PC-9 (cell line): ENCODE data around the gene HOXD10. TPM values are rescaled to one million over a fixed set of nuclear protein-coding genes. Genes with fewer than 3 reads are reported as not detected.

ENCODE experiments used
- BruUV-seq: library from RNA; stranded (reverse); fragments of 400-500 nt; replicated peaks from 2 replicates; lab custom pipeline; 2021; lab: Mats Ljungman, UMichigan
- CTCF ChIA-PET: fragments of 300-600 bp; sonication (Branson Sonifier 250); formaldehyde crosslinking; loops from one replicate; lab custom pipeline; 2022; ENCODE audit warnings: antibody characterized with exemption; lab: Charles Lee
- POLR2A ChIA-PET: fragments of 300-600 bp; sonication (Branson Sonifier 250); formaldehyde crosslinking; loops from one replicate; lab custom pipeline; 2022; ENCODE audit warnings: antibody characterized with exemption; ENCODE audit not compliant: unreplicated experiment; lab: Charles Lee
- DNase-seq, 2 experiments: peaks; one replicate each; pipeline versions ENCODE4 v3.0.0 to v3.0.0-alpha.2; 2015 to 2022; ENCODE audit warnings: mixed read lengths in 1 of 2
- H2AFZ ChIP-seq: fragments of 200-600 bp; sonication (generic); 2 replicates; pipeline ENCODE4 v1.8.1; 2017; ENCODE audit warnings: antibody characterized with exemption
- H3F3A ChIP-seq: fragments of 200-600 bp; sonication (generic); 2 replicates; pipeline ENCODE4 v1.8.1; 2017; ENCODE audit warnings: antibody characterized with exemption, mild to moderate bottlenecking, low read depth; ENCODE audit not compliant: insufficient read depth
- H3K27ac ChIP-seq: fragments of 200-600 bp; sonication (generic); 2 replicates; pipeline ENCODE4 v1.6.1; 2016; ENCODE audit warnings: mixed run types
- H3K27me3 ChIP-seq: fragments of 200-600 bp; sonication (generic); 2 replicates; pipeline ENCODE4 v1.6.1; 2016; ENCODE audit warnings: low read depth, mixed run types; ENCODE audit not compliant: insufficient read depth
- H3K36me3 ChIP-seq: fragments of 200-600 bp; sonication (generic); 2 replicates; pipeline ENCODE4 v1.6.1; 2016; ENCODE audit warnings: low read depth, mixed run types
- H3K4me1 ChIP-seq: fragments of 200-600 bp; sonication (generic); replicated peaks from 2 replicates; pipeline ENCODE4 v1.6.1; 2016; ENCODE audit warnings: mixed run types; ENCODE audit not compliant: insufficient read depth
- H3K4me2 ChIP-seq: fragments of 200-600 bp; sonication (generic); 2 replicates; pipeline ENCODE4 v1.6.1; 2017; ENCODE audit warnings: mixed run types
- H3K4me3 ChIP-seq: fragments of 200-600 bp; sonication (generic); 2 replicates; pipeline ENCODE4 v1.6.1; 2016; ENCODE audit warnings: mixed run types
- H3K79me2 ChIP-seq: fragments of 200-600 bp; sonication (generic); 2 replicates; pipeline ENCODE4 v1.6.1; 2017; ENCODE audit warnings: low read depth, mixed run types
- H3K9me2 ChIP-seq: fragments of 200-600 bp; sonication (generic); 2 replicates; pipeline ENCODE4 v1.8.1; 2017; ENCODE audit warnings: mild to moderate bottlenecking; ENCODE audit not compliant: insufficient read depth
- H3K9me3 ChIP-seq: fragments of 200-600 bp; sonication (generic); 2 replicates; pipeline ENCODE4 v1.8.1; 2016; ENCODE audit warnings: low read depth; ENCODE audit not compliant: insufficient read depth
- H4K20me1 ChIP-seq: fragments of 200-600 bp; sonication (generic); 2 replicates; pipeline ENCODE4 v1.8.1; 2017; ENCODE audit not compliant: insufficient read depth
- CTCF ChIP-seq: fragments of 200-600 bp; sonication (generic); conservative IDR thresholded peaks from 2 replicates; pipeline ENCODE4 v1.6.1; 2017; ENCODE audit warnings: mixed run types, antibody characterized with exemption, mild to moderate bottlenecking, moderate library complexity
- EZH2 ChIP-seq: fragments of 200-600 bp; sonication (generic); IDR thresholded peaks from 2 replicates; pipeline ENCODE4 v1.8.0; 2017; ENCODE audit warnings: antibody characterized with exemption, low read depth
- intact Hi-C: fragments of 100-400 bp; cut with micrococcal nuclease; formaldehyde crosslinking; loops from one replicate; pipeline ENCODE4 v1.10.0; 2022; ENCODE audit not compliant: unreplicated experiment
- total RNA-seq: library from RNA; stranded (reverse); gene quantifications from 2 replicates; pipeline ENCODE4 v1.2.3, GENCODE V29; 2021

The HOXD10 gene
- total RNA-seq, 1 experiment from 2014 or later: not detected

- CTCF ChIA-PET: no interaction called here
- no peak overlapping the region for H3K27ac ChIP-seq
- no peaks in the 10 kb centered on the region for H3K36me3 ChIP-seq
- H3K27me3 ChIP-seq: peaks cover 74% of the 10 kb centered on the region
- H3K79me2 ChIP-seq: no peaks in the 10 kb centered on the region
- H3K9me2 ChIP-seq: no peaks in the 10 kb centered on the region
- POLR2A ChIA-PET: interaction anchor here (0.6 kb wide), 1 partner anchor 829 kb away, joined by 3 read pairs; no protein-coding TSS in a partner anchor
- H3F3A ChIP-seq: no peaks in the 10 kb centered on the region
- H4K20me1 ChIP-seq: no peaks in the 10 kb centered on the region
- no TSS peak for BruUV-seq
- H3K9me3 ChIP-seq: no peaks in the 10 kb centered on the region
- H3K4me2 ChIP-seq: no peak overlapping the region
- H3K4me3 ChIP-seq: no peak overlapping the region
- TF ChIP-seq CTCF (no peak), EZH2 (no peak)
- no peak for DNase-seq
- intact Hi-C loops: loop anchor here (10.0 kb wide), 1 partner anchor 1629 kb away; no protein-coding TSS in a partner anchor
- H3K4me1 ChIP-seq: peaks cover 13% of the 10 kb centered on the region; the same call in 1 of the 2 replicates
- no peak overlapping the region for H2AFZ ChIP-seq
These were observed 23.3 kb upstream of the HOXD10 start for GRCh38 chr2:176093145-176093897.

- intact Hi-C loops: loop anchor here (10.0 kb wide), 1 partner anchor 1629 kb away; no protein-coding TSS in a partner anchor
- no peaks in the 10 kb centered on the region for H3K9me3 ChIP-seq
- H3K27me3 ChIP-seq: peaks cover 68% of the 10 kb centered on the region
- no peak overlapping the region for H3K4me3 ChIP-seq
- H3K27ac ChIP-seq: no peak overlapping the region
- no peak for TF ChIP-seq EZH2
- TF ChIP-seq CTCF: no peak
- H3K4me2 ChIP-seq: no peak overlapping the region
- no peaks in the 10 kb centered on the region for H4K20me1 ChIP-seq
- POLR2A ChIA-PET: interaction anchor here (0.6 to 0.7 kb wide), 2 partner anchors 829 to 917 kb away, joined by 3 to 9 read pairs; no protein-coding TSS in a partner anchor
- CTCF ChIA-PET: no interaction called here
- BruUV-seq: no TSS peak
- H3K4me1 ChIP-seq: peaks cover 13% of the 10 kb centered on the region; the same call in 1 of the 2 replicates
- no peaks in the 10 kb centered on the region for H3K79me2 ChIP-seq
- no peaks in the 10 kb centered on the region for H3K36me3 ChIP-seq
- H2AFZ ChIP-seq: no peak overlapping the region
- H3K9me2 ChIP-seq: no peaks in the 10 kb centered on the region
- no peak for DNase-seq
- no peaks in the 10 kb centered on the region for H3F3A ChIP-seq
These were observed 22.7 kb upstream of the HOXD10 start for GRCh38 chr2:176093898-176094249.

GRCh38 chr2:176094349-176094748 lies 22.2 kb upstream of the HOXD10 start:
- no peaks in the 10 kb centered on the region for H3K79me2 ChIP-seq
- no peaks in the 10 kb centered on the region for H3K9me3 ChIP-seq
- no peak overlapping the region for H3K4me3 ChIP-seq
- H3F3A ChIP-seq: no peaks in the 10 kb centered on the region
- no peaks in the 10 kb centered on the region for H3K36me3 ChIP-seq
- peaks cover 64% of the 10 kb centered on the region for H3K27me3 ChIP-seq
- TF ChIP-seq CTCF: no peak
- TF ChIP-seq EZH2: no peak
- no peak overlapping the region for H3K4me2 ChIP-seq
- POLR2A ChIA-PET: interaction anchor here (0.6 to 0.7 kb wide), 2 partner anchors 918 to 1111 kb away, joined by 7 to 9 read pairs; no protein-coding TSS in a partner anchor
- BruUV-seq: no TSS peak
- no peaks in the 10 kb centered on the region for H4K20me1 ChIP-seq
- H3K4me1 ChIP-seq: peaks cover 13% of the 10 kb centered on the region; the same call in 1 of the 2 replicates
- CTCF ChIA-PET: no interaction called here
- DNase-seq: no peak
- intact Hi-C loops: loop anchor here (10.0 kb wide), 1 partner anchor 1630 kb away; no protein-coding TSS in a partner anchor
- H2AFZ ChIP-seq: 0 out of 2 replicates have a peak overlapping the region, but pooled peaks have one; percentile 11
- no peak overlapping the region for H3K27ac ChIP-seq
- H3K9me2 ChIP-seq: no peaks in the 10 kb centered on the region
